Naive thymus-derived CD4-positive, alpha-beta T cell (primary cell): ENCODE data around the gene RAB23. TPM values are rescaled to one million over a fixed set of nuclear protein-coding genes. Genes with fewer than 3 reads are reported as not detected.

Experiments
- ATAC-seq: fragments of 150-1000 bp; cut with Tn5 transposase; 2 replicates; pipeline ENCODE4 v1.10.0; 2021; ENCODE audit warnings: mild to moderate bottlenecking, moderate library complexity
- CTCF ChIA-PET: fragments of 350-600 bp; sonication (Branson Sonifier 250); formaldehyde crosslinking; loops from one replicate; lab custom pipeline; 2021; ENCODE audit warnings: antibody characterized with exemption; lab: Charles Lee
- POLR2A ChIA-PET: fragments of 350-600 bp; sonication (Branson Sonifier 250); formaldehyde crosslinking; loops from one replicate; lab custom pipeline; 2021; ENCODE audit warnings: antibody characterized with exemption, inconsistent platforms; lab: Charles Lee
- DNase-seq, 9 donors: peaks; one replicate each; pipeline versions ENCODE4 v3.0.0 to v3.0.0-alpha.2; 2020 to 2022; ENCODE audit warnings: mixed read lengths in 1 of 9
- H3K27ac ChIP-seq: one replicate; pipeline ENCODE4 v1.7.0; 2013; ENCODE audit warnings: mild to moderate bottlenecking, low read depth, low read length, moderate library complexity
- H3K27me3 ChIP-seq, 2 donors: one replicate each; pipeline ENCODE4 v1.7.0; 2013; ENCODE audit warnings: low read length in 2 of 2, mild to moderate bottlenecking in 2 of 2, moderate library complexity in 2 of 2; ENCODE audit not compliant: control insufficient read depth in 2 of 2, insufficient read depth in 2 of 2
- H3K36me3 ChIP-seq, 3 experiments: 1 replicate in 2 of 3; 2 replicates in 1 of 3; pipeline ENCODE4 v1.7.0; 2013; ENCODE audit warnings: low read length in 3 of 3, mild to moderate bottlenecking in 3 of 3, moderate library complexity in 1 of 3; ENCODE audit not compliant: insufficient read depth in 3 of 3, control insufficient read depth in 2 of 3
- H3K4me1 ChIP-seq, 2 donors: one replicate each; pipeline ENCODE4 v1.7.0; 2013; ENCODE audit warnings: low read length in 2 of 2, mild to moderate bottlenecking in 2 of 2, moderate library complexity in 1 of 2; ENCODE audit not compliant: control insufficient read depth in 2 of 2, insufficient read depth in 2 of 2
- H3K4me3 ChIP-seq: 2 replicates; pipeline ENCODE4 v1.7.0; 2013; ENCODE audit warnings: mild to moderate bottlenecking, low read length
- H3K9me3 ChIP-seq, 3 experiments: 1 replicate in 2 of 3; 2 replicates in 1 of 3; pipeline ENCODE4 v1.7.0; 2013; ENCODE audit warnings: low read length in 3 of 3; ENCODE audit not compliant: control insufficient read depth in 2 of 3
- H3K27ac Mint-ChIP-seq, 9 donors: one replicate each; pipeline ENCODE4 v1.8.0; 2020 to 2022; ENCODE audit warnings: mixed read lengths in 9 of 9, mild to moderate bottlenecking in 8 of 9, moderate library complexity in 5 of 9, inconsistent platforms in 2 of 9
- H3K27me3 Mint-ChIP-seq, 5 donors: one replicate each; pipeline ENCODE4 v1.8.0; 2021 to 2022; ENCODE audit warnings: mixed read lengths in 5 of 5, mild to moderate bottlenecking in 1 of 5
- H3K36me3 Mint-ChIP-seq, 5 donors: one replicate each; pipeline ENCODE4 v1.8.0; 2020 to 2022; ENCODE audit warnings: mixed read lengths in 5 of 5, mild to moderate bottlenecking in 3 of 5, inconsistent platforms in 1 of 5
- H3K4me1 Mint-ChIP-seq, 7 donors: one replicate each; pipeline ENCODE4 v1.8.0; 2020 to 2022; ENCODE audit warnings: mixed read lengths in 7 of 7, mild to moderate bottlenecking in 3 of 7, inconsistent platforms in 1 of 7
- H3K4me3 Mint-ChIP-seq, 10 donors: one replicate each; pipeline ENCODE4 v1.8.0; 2020 to 2022; ENCODE audit warnings: mild to moderate bottlenecking in 10 of 10, mixed read lengths in 10 of 10, moderate library complexity in 6 of 10, inconsistent platforms in 2 of 10
- H3K9me3 Mint-ChIP-seq, 11 donors: one replicate each; pipeline ENCODE4 v1.8.0; 2020 to 2022; ENCODE audit warnings: mixed read lengths in 11 of 11, mild to moderate bottlenecking in 4 of 11, inconsistent platforms in 1 of 11, moderate library complexity in 1 of 11
- intact Hi-C, 2 donors: fragments of 100-400 bp; cut with micrococcal nuclease; formaldehyde crosslinking; loops; one replicate each; pipeline ENCODE4 v1.15.1; 2023
- polyA plus RNA-seq, 2 donors: library from polyadenylated mRNA; unstranded; fragments of 300-500 nt; fragmentation: Illumina TruSeq; gene quantifications; one replicate each; pipeline ENCODE4 v1.2.3, GENCODE V29; 2021
- total RNA-seq, 6 experiments: library from RNA in 5 of 6; stranded (reverse) in 5 of 6; gene quantifications; 1 replicate in 5 of 6; 2 replicates in 1 of 6; pipeline ENCODE4 v1.2.3 and lab custom pipeline; 2021 to 2026

RAB23 gene
- total and polyA plus RNA-seq, 7 experiments from 2014 or later = 0.50 to 3.2 (median 2.0) TPM

DNA sequence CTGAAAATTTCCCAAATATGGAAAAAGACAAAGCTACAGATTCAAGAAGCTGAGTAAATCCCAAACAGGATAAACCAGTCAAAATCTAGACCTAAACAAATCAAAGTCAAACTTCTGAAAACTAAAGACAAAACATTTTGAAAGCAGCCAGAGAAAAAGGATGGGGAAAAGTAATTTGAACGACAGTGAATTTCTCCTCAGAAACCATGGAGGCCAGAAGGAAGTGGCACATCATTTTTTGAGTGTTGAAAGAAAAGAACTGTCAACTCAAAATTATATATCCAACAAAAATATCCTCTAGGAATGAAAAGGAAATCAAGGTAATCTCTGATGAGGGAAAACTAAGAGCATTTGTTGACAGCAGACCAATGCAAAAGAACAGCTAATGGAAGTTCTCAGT, 6.8 kb downstream of the RAB23 start:
- ChIA-PET CTCF (interaction anchor here (0.6 kb wide), 1 partner anchor 311 kb away, joined by 3 read pairs; no protein-coding TSS in a partner anchor), POLR2A (no interaction called here)
- Histone ChIP-seq H3K4me1 (peaks cover 0 to 21% of the 10 kb centered on the region in 2 donors), H3K27me3 (no peaks in the 10 kb centered on the region), H3K9me3 (no peaks in the 10 kb centered on the region), H3K27ac (no peak overlapping the region), H3K4me3 (no peak overlapping the region), H3K36me3 (no peaks in the 10 kb centered on the region)
- peak overlapping the region in 4 of 9 donors; percentile 1 to 62 (median 41) for H3K27ac Mint-ChIP-seq
- ATAC-seq = no peak
- H3K9me3 Mint-ChIP-seq = peaks cover 0 to 14% (median 6%) of the 10 kb centered on the region in 11 donors
- intact Hi-C loops = no loop called here
- H3K4me3 Mint-ChIP-seq = peak overlapping the region in 4 of 10 donors; percentile 60 to 74 (median 68)
- DNase-seq = no peak
- H3K27me3 Mint-ChIP-seq = peaks cover 0 to 15% (median under 1%) of the 10 kb centered on the region in 5 donors
- peaks cover 15 to 39% (median 31%) of the 10 kb centered on the region in 7 donors for H3K4me1 Mint-ChIP-seq
- H3K36me3 Mint-ChIP-seq = peaks cover 7 to 22% (median 11%) of the 10 kb centered on the region in 5 donors

DNA sequence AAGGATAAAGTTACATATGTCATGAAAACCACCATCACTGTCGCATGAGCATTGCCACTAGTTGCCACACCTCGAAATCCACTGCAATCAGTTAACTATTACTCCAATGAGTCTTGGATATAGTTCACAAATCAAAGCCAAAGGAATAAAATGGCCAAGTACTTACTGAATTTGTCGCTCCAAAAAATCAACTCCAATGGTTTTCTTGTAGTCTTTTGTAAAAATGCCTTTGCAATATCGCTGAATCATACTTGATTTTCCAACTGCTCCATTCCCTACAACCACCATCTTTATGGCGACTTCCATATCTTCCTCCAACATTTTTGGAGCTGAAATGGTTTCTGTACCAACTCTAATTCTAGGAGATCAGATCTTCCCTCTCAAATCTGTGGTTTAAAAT, 12.0 kb downstream of the RAB23 start:
- H3K27me3 ChIP-seq = no peaks in the 10 kb centered on the region
- peaks cover 0 to 17% of the 10 kb centered on the region in 2 donors for H3K4me1 ChIP-seq
- ATAC-seq (no peak), DNase-seq (no peak)
- Mint-ChIP-seq H3K4me3 (no peak overlapping the region), H3K9me3 (peaks cover 0 to 6% (median 3%) of the 10 kb centered on the region in 11 donors), H3K27ac (peak overlapping the region in 1 of 9 donors; percentile 45), H3K27me3 (no peaks in the 10 kb centered on the region), H3K4me1 (peaks cover 15 to 25% (median 21%) of the 10 kb centered on the region in 7 donors), H3K36me3 (peaks cover 4 to 10% (median 6%) of the 10 kb centered on the region in 5 donors)
- H3K4me3 ChIP-seq = no peak overlapping the region
- POLR2A ChIA-PET = interaction anchor here (1.0 to 1.2 kb wide), 2 partner anchors 12 to 44 kb away, joined by 3 to 4 read pairs; partner anchors contain the start of gene RAB23
- no peak overlapping the region for H3K27ac ChIP-seq
- H3K36me3 ChIP-seq = no peaks in the 10 kb centered on the region
- CTCF ChIA-PET = no interaction called here
- intact Hi-C loops = no loop called here
- no peaks in the 10 kb centered on the region for H3K9me3 ChIP-seq

DNA sequence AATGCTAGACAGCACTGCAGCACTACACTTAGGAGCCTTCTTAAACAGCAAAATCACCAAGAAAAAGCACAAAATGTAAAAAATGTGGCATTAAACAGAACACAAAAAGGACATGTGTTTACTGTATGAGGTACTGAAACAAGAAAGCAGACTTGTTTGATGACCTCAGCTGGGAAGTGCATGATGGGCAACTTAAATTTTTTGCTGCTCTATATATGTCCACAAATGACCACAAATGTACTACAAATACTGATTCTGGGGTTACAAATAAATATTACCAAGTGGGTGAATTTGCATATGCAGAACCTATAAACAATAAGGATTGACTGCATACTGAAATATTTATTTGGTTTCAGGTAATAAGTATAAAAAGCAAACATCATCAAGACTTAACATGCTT, 13.1 kb downstream of the RAB23 start:
- Mint-ChIP-seq H3K36me3 (peaks cover 0 to 4% (median 0%) of the 10 kb centered on the region in 5 donors), H3K27me3 (no peaks in the 10 kb centered on the region), H3K4me3 (no peak overlapping the region), H3K9me3 (no peaks in the 10 kb centered on the region), H3K4me1 (peaks cover 5 to 14% (median 10%) of the 10 kb centered on the region in 7 donors), H3K27ac (no peak overlapping the region)
- no peak overlapping the region for H3K27ac ChIP-seq
- peaks cover 0 to 7% of the 10 kb centered on the region in 2 donors for H3K4me1 ChIP-seq
- ChIA-PET POLR2A (no interaction called here), CTCF (no interaction called here)
- no peak overlapping the region for H3K4me3 ChIP-seq
- no peaks in the 10 kb centered on the region for H3K36me3 ChIP-seq
- H3K27me3 ChIP-seq = no peaks in the 10 kb centered on the region
- intact Hi-C loops = loop anchor here in 1 of 2 donors (10.0 kb wide), 1 partner anchor 56 kb away; no protein-coding TSS in a partner anchor
- ATAC-seq = no peak
- H3K9me3 ChIP-seq = no peaks in the 10 kb centered on the region
- DNase-seq = no peak

DNA sequence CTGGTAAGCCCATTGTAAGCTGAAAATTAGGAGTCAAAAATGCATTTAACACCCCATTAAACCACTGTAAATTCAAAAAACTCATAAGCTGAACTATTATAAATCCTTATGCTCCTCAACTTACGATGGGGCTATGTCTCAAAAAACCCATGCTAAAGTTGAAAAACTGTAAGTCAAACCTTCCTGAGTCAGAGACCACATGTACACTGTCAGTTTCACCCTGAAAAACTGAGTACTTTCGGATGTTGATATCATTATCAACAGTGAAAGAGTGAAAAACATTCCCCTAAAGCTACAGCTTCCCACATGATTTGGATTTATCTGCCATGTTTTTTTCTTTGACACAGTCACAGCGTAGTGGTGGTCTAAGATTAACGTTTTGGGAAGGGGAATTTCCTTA, 14.2 kb downstream of the RAB23 start:
- no peaks in the 10 kb centered on the region for H3K4me1 ChIP-seq
- H3K36me3 ChIP-seq = no peaks in the 10 kb centered on the region
- H3K27ac ChIP-seq = no peak overlapping the region
- H3K4me1 Mint-ChIP-seq = peaks cover 0 to 7% (median 4%) of the 10 kb centered on the region in 7 donors
- POLR2A ChIA-PET = no interaction called here
- H3K9me3 ChIP-seq = no peaks in the 10 kb centered on the region
- CTCF ChIA-PET = interaction anchor here (0.7 kb wide), 1 partner anchor 11 kb away, joined by 4 read pairs; no protein-coding TSS in a partner anchor
- H3K27ac Mint-ChIP-seq = no peak overlapping the region
- no peaks in the 10 kb centered on the region for H3K27me3 Mint-ChIP-seq
- intact Hi-C loops = loop anchor here in 1 of 2 donors (10.0 kb wide), 1 partner anchor 57 kb away; no protein-coding TSS in a partner anchor
- H3K4me3 Mint-ChIP-seq = no peak overlapping the region
- H3K4me3 ChIP-seq = no peak overlapping the region
- no peaks in the 10 kb centered on the region for H3K27me3 ChIP-seq
- H3K9me3 Mint-ChIP-seq = no peaks in the 10 kb centered on the region
- H3K36me3 Mint-ChIP-seq = peaks cover 0 to 4% (median 0%) of the 10 kb centered on the region in 5 donors
- DNase-seq (no peak), ATAC-seq (no peak)

DNA sequence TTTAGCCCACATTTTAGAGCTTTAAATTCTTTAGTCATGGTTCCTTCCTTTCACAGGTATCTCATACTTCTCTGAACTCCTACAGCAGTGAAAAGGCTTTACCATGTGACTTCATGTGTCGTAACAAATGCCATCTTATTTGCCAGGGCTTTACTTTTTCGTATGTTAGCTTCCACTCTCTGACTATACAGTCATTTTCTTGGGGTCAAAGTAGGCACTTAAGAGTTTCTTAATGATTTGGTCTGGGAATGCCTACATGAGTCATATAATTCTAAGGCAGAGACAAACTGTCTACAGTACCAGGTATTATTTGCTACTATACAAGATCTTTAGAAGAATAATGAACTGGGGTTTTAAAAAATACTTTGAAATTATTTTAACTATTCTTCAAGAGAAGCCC, 15.0 kb downstream of the RAB23 start:
- Histone ChIP-seq H3K4me3 (no peak overlapping the region), H3K36me3 (no peaks in the 10 kb centered on the region), H3K27ac (no peak overlapping the region), H3K27me3 (no peaks in the 10 kb centered on the region), H3K9me3 (no peaks in the 10 kb centered on the region), H3K4me1 (no peaks in the 10 kb centered on the region)
- ChIA-PET CTCF (no interaction called here), POLR2A (no interaction called here)
- H3K9me3 Mint-ChIP-seq = no peaks in the 10 kb centered on the region
- ATAC-seq (no peak), DNase-seq (no peak)
- no peak overlapping the region for H3K4me3 Mint-ChIP-seq
- H3K27ac Mint-ChIP-seq = no peak overlapping the region
- intact Hi-C loops = loop anchor here in 1 of 2 donors (10.0 kb wide), 1 partner anchor 58 kb away; no protein-coding TSS in a partner anchor
- H3K4me1 Mint-ChIP-seq = peaks cover 0 to 6% (median 3%) of the 10 kb centered on the region in 7 donors
- H3K27me3 Mint-ChIP-seq = no peaks in the 10 kb centered on the region
- peaks cover 0 to 4% (median 0%) of the 10 kb centered on the region in 5 donors for H3K36me3 Mint-ChIP-seq

DNA sequence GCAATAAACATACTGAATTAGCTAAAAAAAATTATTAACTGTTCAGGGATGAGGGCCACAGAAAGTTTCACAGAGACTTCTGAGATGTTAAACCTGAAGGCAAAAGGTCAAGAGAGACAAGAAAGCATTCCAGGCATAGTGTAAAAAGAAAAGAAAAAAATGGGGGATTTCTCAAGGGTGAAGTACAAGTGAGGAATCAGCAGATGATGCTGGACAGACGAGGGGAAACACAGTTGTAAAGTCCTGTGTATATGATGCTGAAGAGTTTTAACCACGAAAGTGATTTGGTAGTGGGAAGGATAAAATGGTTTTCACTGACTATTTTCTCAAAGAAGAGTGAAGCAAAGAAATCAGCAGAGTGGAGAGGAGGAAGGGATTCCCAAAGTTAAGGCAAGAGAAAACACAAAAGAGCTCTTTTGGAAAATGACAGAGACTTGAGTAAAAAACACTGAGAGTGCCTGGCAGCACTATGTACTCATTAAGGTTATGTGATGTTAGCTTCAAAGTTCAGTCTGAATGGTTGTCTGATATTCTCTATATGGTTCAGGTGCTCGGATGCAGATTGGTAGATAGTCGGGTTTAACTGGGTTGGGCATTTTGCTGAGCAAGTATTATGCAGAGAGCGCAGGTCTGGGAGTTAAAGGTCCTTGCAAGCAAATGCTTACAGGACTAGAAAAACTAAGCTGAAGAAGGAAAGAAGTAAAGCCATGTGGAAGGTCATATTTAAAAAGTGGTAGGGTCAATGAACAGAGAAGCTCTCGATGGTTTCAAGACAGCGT, 16.4 kb downstream of the RAB23 start:
- Mint-ChIP-seq H3K27ac (peak overlapping the region in 1 of 9 donors; percentile 69), H3K4me1 (peaks cover 0 to 6% (median 0%) of the 10 kb centered on the region in 7 donors), H3K9me3 (no peaks in the 10 kb centered on the region), H3K27me3 (no peaks in the 10 kb centered on the region), H3K36me3 (peaks cover 0 to 4% (median 0%) of the 10 kb centered on the region in 5 donors), H3K4me3 (no peak overlapping the region)
- H3K27ac ChIP-seq = no peak overlapping the region
- no peaks in the 10 kb centered on the region for H3K4me1 ChIP-seq
- H3K9me3 ChIP-seq = no peaks in the 10 kb centered on the region
- ATAC-seq (no peak), DNase-seq (no peak)
- ChIA-PET POLR2A (no interaction called here), CTCF (no interaction called here)
- intact Hi-C loops = loop anchor here in 1 of 2 donors (10.0 kb wide), 1 partner anchor 59 kb away; no protein-coding TSS in a partner anchor
- H3K27me3 ChIP-seq = no peaks in the 10 kb centered on the region
- H3K4me3 ChIP-seq = no peak overlapping the region
- H3K36me3 ChIP-seq = no peaks in the 10 kb centered on the region
